BJ (cell line): ENCODE data around the gene PDE4D. TPM values are rescaled to one million over a fixed set of nuclear protein-coding genes. Genes with fewer than 3 reads are reported as not detected.

Experiments used
- CTCF ChIA-PET: fragments of 350-600 bp; formaldehyde crosslinking; extraction: SDS; loops from one replicate; lab custom pipeline; 2021; ENCODE audit warnings: antibody characterized with exemption, inconsistent platforms; lab: Yijun Ruan, JAX
- POLR2A ChIA-PET: fragments of 300-600 bp; sonication (Branson Sonifier 250); formaldehyde crosslinking; extraction: SDS; loops from one replicate; lab custom pipeline; 2021; ENCODE audit warnings: antibody characterized with exemption; lab: Charles Lee
- DNase-seq: peaks from one replicate; pipeline ENCODE4 v3.0.0-alpha.2; 2011; ENCODE audit warnings: low read depth
- H3K27me3 ChIP-seq: 2 replicates; pipeline ENCODE4 v1.6.0; 2011; ENCODE audit warnings: low read length; ENCODE audit not compliant: control insufficient read depth, insufficient read depth
- H3K36me3 ChIP-seq: 2 replicates; pipeline ENCODE4 v1.5.1; 2011; ENCODE audit warnings: low read length; ENCODE audit not compliant: control insufficient read depth, insufficient read depth
- H3K4me3 ChIP-seq: 2 replicates; pipeline ENCODE4 v1.5.1; 2011; ENCODE audit warnings: low read depth, mild to moderate bottlenecking, control low read depth, low read length
- polyA plus RNA-seq: library from polyadenylated mRNA; depleted of rRNA; stranded (reverse); fragments of >200 nt; gene quantifications from 2 replicates; pipeline ENCODE4 v1.2.3, GENCODE V29; 2011
- TF ChIP-seq, protein P1 (sequence below): IDR thresholded peaks from 2 replicates; pipeline ENCODE4 v1.5.1; 2011; ENCODE audit warnings: low read depth, mild to moderate bottlenecking, control low read depth, inconsistent platforms, low read length, moderate library complexity; ENCODE audit not compliant: insufficient read depth

PDE4D gene
- polyA plus RNA-seq, 1 experiment, result 2.8 TPM

DNA sequence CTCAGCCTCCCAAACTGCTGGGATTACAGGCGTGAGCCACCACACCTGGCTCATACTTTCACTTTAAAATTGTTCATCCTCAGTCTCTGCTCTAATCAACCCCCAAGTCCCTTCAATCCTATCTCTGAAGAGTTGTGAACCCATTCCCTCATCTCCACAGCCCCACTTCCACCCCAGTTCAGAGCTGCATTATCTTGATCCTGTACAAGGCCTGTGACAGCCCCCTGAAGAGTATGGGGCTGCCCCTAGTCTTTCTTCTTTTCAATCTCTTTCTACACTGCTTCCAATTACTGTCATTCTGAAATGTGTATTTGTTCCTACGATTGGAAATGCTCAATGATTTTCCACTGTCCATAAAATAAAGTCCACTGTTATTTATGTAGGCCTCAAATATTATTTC, 722.4 kb downstream of the PDE4D start:
- Histone ChIP-seq H3K4me3 (no peak overlapping the region), H3K27me3 (no peaks in the 10 kb centered on the region), H3K36me3 (no peaks in the 10 kb centered on the region)
- TF ChIP-seq, protein P1, sequence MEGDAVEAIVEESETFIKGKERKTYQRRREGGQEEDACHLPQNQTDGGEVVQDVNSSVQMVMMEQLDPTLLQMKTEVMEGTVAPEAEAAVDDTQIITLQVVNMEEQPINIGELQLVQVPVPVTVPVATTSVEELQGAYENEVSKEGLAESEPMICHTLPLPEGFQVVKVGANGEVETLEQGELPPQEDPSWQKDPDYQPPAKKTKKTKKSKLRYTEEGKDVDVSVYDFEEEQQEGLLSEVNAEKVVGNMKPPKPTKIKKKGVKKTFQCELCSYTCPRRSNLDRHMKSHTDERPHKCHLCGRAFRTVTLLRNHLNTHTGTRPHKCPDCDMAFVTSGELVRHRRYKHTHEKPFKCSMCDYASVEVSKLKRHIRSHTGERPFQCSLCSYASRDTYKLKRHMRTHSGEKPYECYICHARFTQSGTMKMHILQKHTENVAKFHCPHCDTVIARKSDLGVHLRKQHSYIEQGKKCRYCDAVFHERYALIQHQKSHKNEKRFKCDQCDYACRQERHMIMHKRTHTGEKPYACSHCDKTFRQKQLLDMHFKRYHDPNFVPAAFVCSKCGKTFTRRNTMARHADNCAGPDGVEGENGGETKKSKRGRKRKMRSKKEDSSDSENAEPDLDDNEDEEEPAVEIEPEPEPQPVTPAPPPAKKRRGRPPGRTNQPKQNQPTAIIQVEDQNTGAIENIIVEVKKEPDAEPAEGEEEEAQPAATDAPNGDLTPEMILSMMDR, result no peak
- DNase-seq, result no peak
- ChIA-PET POLR2A (no interaction called here), CTCF (no interaction called here)

DNA sequence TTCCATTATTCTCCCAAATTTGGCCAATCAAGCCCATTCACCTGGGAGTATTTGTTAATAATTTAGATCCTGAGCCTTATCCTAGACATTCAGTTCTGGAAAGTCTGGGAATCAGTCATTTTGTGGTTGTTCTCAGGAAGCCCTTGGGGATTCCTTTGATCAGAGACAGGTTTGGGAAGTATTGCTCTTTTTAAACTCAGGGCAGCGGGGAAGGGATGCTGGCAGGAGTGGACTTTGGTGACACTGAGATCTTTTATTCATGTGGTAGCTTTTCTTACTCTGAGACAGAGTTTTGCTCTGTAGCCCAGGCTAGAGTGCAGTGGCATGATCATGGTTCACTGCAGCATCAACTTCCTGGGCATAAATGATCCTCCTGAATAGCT, 723.8 kb downstream of the PDE4D start:
- Histone ChIP-seq H3K36me3 (no peaks in the 10 kb centered on the region), H3K27me3 (no peaks in the 10 kb centered on the region), H3K4me3 (no peak overlapping the region)
- DNase-seq, result no peak
- TF ChIP-seq, protein P1, result no peak
- ChIA-PET CTCF (interaction anchor here (1.0 to 1.4 kb wide), 3 partner anchors 10 to 283 kb away, joined by 4 to 5 read pairs (median 5); no protein-coding TSS in a partner anchor), POLR2A (no interaction called here)

DNA sequence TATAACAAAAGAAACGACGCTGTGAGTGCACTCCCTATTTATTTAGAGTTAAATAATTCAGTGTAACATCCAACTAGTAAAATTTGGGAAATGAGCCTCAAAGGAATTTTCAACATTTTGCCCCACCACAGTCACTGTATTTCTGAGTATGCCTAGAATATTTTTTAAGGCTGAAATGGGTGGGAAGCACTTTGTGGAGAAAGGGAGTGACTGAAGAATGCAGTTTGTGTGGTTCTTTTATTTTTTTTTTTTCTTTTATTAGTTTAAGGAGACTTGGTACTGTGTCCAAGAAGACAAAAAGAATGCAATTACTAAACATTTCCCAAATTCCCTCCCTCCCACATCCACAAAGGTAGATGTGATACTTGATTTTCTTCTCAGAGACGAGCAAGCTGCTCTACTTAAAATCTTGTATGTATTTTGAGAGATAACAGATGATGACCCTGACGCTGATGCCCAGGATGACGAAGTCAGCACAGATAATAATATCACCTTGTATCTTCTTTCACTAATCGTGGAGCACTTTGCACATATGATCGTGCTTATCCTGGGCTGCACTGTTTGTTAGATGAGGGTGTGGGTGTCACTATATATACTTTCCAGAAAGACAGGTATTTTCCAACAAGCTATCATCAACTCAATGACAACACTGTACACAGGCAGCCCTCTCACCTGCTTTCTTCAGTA, 724.3 kb downstream of the PDE4D start:
- no peaks in the 10 kb centered on the region for H3K36me3 ChIP-seq
- no peak overlapping the region for H3K4me3 ChIP-seq
- DNase-seq, result peak; percentile 51
- TF ChIP-seq, protein P1, result no peak
- ChIA-PET CTCF (interaction anchor here (1.0 to 1.4 kb wide), 3 partner anchors 10 to 282 kb away, joined by 4 to 5 read pairs (median 5); no protein-coding TSS in a partner anchor), POLR2A (no interaction called here)
- no peaks in the 10 kb centered on the region for H3K27me3 ChIP-seq

DNA sequence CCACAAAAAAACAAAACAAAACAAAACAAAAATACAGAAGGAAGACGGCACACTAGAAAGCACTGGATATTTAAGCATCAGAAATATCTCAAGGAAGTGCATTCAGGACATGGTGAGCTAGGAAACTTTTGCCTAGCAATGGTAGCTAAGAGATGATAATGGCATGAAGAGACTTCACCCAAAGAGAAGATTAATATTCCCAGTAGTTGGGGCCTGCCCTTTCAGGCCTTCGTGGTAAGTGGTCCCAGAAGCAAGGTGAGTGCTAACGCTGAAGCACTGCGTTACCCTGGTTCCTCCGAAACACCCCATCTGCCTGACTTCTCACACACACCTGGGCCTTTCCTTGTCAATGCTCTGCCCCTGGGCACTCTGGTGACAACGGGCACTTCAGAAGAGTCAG, 725.5 kb downstream of the PDE4D start:
- Histone ChIP-seq H3K27me3 (no peaks in the 10 kb centered on the region), H3K4me3 (no peak overlapping the region), H3K36me3 (no peaks in the 10 kb centered on the region)
- ChIA-PET CTCF (interaction anchor here (1.0 to 1.6 kb wide), 2 partner anchors 9 to 20 kb away, joined by 3 read pairs; no protein-coding TSS in a partner anchor), POLR2A (no interaction called here)
- DNase-seq, result no peak
- TF ChIP-seq, protein P1, result no peak

DNA sequence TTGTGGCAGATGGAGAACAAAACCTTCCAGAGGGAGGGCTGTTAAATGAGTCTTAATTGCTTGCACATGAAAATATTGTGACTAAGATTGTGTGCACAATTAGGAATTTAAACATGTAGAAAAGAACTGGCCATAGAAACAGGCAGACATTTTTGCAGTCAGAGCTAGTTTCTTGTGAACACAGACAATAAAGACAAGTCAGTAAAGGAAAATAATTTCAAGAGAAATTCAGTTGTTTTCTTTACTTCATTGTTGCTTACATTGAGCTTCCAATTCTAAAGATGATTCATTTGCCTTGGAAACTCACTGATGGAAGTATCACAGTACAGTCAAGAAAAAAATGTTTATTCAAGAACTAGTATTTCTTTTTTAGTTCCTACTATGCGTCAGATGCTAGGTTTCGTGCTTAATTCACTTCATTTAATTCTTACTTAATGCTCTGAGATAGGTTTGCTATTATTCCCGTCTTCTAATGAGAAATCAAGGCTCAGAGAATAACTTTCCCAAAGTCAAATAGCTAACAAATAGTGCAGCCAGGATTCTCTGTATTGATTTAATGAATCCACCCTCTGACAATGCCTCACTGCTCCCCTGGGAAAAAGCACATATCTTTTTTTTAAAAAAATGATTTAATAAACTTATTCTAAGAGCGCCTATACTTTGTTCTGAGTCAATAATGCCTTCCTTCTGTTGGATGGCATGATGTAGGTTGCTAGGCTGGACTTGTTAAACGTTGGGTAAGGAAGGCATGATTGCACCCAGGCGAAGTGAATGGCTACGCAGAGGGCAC, 729.3 kb downstream of the PDE4D start:
- no peaks in the 10 kb centered on the region for H3K27me3 ChIP-seq
- H3K36me3 ChIP-seq, result no peaks in the 10 kb centered on the region
- CTCF ChIA-PET, result interaction anchor here (1.3 to 1.9 kb wide), 2 partner anchors 11 to 17 kb away, joined by 3 to 5 read pairs; no protein-coding TSS in a partner anchor
- TF ChIP-seq, protein P1, result no peak
- POLR2A ChIA-PET, result no interaction called here
- DNase-seq, result peak; percentile 35
- no peak overlapping the region for H3K4me3 ChIP-seq
